ENCODE results near the gene CEL.

Gene CEL

DNA sequence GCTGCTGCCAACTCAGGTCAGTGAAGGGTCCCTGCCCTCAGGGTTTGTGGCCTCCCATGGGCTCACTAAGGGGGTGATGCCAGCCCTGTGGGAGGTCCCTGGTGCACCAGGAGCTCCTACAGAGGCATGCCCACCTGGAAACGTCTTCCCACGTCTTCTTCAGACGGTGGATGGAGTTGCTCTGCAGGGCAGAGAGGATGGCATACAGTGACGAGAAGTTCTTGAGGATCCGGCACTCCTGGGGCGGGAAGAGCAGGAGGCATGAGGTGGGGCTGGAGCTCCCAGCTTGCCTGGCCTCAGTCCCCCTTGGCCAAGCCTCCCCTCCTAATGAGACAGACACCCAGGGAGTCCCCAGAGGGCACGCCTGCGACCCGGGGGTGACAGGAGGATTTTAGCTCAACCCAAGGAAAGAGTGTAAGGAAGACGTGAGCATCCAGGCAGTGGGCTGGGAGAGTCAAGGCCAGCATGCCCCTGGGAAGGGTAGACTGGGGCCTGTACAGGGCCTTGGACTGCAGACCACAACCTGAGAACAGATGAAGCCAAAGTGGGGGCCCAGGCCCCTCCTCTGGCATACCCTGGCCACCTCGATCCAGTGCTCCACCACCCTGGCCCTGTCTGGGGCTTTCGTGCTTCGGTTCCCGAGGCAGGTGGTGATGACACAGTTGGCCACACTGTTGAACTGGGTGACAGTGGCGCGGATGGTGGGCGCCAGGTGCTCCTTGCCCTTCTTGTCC lies 44.9 kb downstream of the CEL start:
- DNase-seq, result no peak

GRCh38 chr9:133107245-133107722 lies 45.5 kb downstream of the CEL start:
- DNase-seq, result no peak

- no peak for DNase-seq
Measured at GRCh38 chr9:133107961-133108793, 46.4 kb downstream of the CEL start.

GRCh38 chr9:133108794-133109641 lies 47.2 kb downstream of the CEL start:
- DNase-seq, result no peak

DNA sequence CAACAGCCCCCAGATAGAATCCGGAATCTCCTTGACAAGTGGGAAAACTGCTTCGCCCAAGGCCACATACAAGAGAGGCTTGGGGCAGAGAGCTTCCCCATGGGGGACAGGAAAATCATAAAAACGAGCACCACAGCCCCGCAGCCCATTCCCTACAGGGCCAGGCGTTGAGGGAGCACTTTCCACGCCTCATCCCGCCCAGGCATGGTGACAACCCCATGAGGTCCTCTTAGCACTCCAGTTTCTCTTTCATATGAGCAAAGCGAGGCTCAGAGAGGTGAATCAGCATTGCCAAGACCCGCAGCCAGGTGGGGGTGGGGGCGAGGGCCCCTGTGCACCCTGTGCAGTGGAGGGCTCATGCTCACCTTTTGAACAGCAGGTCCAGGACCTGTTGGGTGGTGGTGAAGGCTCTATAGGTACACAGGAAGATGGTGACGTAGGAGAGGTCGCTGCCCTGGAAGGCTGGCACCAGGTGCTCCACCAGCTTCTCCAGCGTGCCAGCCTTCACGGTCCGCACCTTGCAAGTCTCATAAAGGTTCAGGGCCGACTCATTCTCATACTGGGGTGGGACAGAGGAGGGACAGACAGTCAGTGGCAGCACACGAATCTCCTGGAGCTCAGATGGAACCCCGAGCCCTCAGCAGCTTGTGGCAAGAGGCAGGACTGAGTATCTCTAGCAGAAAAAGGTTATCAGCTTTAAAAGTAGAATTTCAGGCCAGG lies 48.3 kb downstream of the CEL start:
- DNase-seq, result no peak

GRCh38 chr9:133111808-133112662 lies 50.3 kb downstream of the CEL start:
- no peak for DNase-seq

DNA sequence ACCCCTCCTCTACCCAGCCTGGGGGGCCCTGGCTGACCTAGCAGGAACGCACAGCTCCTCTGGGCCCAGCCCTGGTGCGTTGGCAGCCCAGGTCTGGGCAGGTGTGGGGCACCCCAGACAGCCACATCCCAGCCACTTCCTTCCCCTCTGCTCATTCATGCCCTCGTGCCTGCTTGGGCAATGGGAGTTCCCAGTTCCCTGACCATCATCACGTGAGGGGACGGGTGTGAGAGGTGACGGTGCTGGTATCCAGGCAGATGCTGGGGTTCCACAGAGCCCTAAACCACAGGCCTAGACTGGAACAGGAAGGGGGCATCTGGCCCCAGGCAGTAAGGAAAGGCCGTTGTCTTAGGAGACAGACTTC lies 50.9 kb downstream of the CEL start:
- no peak for DNase-seq

GRCh38 chr9:133113163-133113948 lies 51.6 kb downstream of the CEL start:
- no peak for DNase-seq

DNA sequence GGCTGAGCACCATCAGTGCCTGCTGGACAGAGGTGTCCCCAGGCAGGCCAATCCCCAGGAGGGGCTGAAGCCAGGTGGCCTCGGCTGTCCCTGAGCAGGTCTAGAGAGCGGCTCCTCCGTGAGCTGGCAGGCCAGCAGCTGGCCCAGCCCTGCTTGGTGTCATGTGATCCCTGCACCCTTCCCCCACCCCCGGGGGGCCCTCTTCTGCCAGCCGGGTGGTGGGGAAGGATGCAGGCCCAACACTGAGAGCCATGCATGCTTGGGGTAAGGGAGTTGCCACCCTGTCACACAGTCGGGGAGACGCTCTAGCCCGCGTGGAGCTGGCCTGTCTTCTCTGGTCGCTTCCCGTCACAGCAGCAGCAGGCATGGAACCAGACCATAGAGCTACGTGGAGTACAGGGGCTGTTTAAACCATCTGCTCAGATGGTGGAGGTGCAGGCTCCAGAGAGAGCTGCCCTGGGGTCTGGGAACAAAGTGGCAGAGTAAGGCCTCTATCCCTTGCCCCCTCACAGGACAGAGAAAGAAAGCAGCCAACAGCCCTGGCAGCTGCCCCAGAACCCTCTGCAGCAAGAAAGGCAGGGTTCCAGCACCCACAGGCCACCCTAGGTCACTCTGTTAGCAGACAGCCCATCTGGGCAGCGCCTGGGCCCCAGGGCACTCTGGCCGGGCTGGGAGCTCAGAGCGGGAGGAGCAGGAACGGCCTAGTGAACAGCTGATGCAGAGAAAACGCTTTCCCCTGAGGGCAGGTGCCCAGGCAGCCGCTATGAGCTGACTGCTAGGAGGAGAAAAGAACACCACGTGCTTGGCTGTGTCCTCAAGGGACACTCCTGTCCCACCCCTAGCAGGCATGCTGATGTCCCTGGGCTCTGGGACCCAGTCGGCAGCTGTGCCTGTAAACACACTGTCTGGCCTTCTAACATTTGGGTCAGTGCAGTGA lies 52.4 kb downstream of the CEL start:
- DNase-seq, result no peak

- no peak for DNase-seq
Measured at GRCh38 chr9:133114886-133115603, 53.3 kb downstream of the CEL start.

- peak; percentile 49 to 67 for DNase-seq
Measured at GRCh38 chr9:133115604-133116345, 54.0 kb downstream of the CEL start.

GRCh38 chr9:133116346-133117231 lies 54.8 kb downstream of the CEL start:
- no peak for DNase-seq

DNA sequence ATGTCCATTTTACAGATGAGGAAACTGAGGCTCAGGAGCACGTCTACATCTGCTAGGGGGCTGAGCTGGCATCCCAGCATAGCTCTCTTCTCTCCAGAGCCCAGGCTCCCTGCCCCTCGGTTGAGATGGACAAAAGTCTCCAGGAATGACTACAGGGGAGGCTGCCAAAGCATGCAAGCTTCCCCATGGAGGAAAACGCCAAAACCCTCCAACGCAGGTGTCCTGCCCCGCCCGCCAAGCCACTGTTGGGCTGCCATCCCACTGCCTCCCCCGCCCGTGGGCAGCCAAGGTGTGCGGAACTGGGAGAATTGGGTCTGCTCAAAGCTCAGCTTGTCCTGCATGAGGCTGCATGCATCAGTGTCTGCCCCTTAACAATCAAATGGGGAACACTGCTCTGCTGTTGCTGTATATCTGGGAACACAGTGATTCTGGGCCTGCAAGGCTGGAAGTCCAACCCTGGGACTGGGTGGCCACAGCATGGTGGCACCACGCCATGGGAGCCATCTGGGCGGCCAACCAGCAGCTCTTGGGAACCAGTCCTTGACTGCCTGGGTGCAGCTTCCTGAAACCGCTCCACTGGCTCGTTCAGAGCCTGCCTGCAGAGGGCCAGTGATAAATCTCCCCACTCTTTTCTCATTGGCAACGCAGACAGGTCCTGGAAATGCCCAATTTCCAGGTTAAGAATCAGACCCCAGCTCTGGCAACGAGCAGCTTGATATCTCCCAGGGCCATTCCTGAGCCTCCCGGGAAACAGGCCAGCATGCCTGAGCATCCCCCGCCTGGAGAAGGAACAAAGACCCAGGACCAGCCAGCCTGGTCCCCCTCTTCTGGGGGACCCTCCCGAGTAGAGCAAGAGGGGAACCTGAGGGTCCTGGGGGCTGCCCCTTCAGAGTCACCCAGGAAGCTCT lies 55.7 kb downstream of the CEL start:
- no peak for DNase-seq

DNA sequence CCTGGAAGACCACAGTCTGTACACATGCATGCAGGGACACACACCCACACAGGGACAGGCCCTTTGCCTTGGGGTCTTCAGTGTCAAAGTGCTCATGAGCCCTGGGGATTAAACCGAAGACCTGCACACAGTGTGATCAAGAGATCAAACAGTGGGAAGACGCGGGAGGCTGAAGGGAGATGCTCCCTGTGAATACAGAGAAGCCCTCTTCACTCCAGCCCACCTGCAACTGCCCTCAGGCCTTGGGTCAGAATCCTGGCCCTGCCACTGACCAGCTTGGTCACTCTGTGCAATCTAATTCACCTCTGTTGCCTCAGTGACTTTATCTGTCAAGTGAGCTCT lies 56.4 kb downstream of the CEL start:
- DNase-seq, result no peak

DNA sequence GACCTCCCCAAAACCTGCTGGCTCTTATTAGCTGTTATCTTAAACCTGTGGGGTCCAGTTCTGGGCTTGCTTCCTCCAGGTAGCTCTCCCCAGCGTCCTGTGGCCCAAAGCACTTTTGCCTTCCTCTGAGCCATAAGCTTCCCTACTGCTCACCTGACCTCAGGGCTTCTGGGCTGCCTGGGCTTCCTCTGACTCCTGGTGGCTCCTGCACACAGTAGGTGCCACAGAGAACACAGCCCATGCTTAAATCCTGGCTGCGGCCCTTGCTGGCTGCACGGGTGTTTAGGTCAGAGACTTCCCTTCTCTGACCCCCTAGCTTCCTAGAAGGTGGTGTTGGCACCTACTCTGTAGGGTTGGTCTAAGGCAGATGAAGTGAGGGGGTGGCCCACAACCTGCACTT lies 56.8 kb downstream of the CEL start:
- no peak for DNase-seq

All from activated CD4-positive, alpha-beta T cell treated with anti-CD3 and anti-CD28 coated beads for 4 hours (primary cell).